Measurements from ENCODE around the gene RBBP5.

RBBP5 gene

DNA sequence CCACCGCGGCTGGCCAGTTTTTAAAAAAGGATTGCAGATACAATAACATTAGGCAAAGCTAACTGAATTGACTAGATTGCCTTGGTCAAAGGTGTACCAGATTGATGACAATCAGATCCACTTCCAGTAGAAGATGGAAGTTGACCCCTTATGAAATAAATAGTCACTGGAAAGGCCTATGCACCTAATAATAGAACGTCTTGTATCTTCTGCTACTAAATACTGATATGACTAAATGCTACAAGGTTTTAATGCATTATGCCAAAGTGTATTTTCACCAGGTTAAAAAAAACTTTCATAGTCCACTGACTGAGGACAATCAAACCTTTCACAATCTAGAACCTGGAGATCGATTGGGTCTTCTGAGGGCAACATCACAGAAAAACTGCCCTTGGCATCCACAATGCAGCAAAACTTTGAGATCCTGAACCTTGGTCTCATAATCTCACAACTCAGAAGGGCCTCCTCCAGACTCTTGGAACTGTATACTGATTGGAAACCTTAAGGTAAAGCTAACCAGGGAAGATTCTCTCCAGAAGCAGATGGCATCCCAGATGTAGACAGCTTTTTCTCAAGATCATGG lies 7.8 kb upstream of the RBBP5 start:
- DNase-seq: no peak

DNA sequence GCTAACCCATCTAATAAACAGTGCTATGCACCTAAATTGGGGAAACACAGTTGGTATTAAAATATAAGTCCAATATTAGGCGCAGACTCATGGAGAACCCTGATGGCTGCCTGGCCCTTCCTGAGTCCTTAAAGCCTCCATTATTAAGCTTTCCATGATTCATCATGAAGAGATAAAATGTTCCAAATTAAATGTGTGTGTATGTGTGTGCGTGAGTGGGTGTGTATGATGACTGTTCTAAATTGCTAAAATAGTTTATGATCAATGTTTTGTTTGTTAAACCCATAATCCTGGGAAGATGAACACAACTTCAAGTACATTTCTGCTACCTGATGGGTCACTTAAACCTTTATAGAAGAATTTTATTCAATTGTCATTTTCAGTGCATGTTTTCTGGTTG lies 6.3 kb upstream of the RBBP5 start:
- DNase-seq: no peak

DNA sequence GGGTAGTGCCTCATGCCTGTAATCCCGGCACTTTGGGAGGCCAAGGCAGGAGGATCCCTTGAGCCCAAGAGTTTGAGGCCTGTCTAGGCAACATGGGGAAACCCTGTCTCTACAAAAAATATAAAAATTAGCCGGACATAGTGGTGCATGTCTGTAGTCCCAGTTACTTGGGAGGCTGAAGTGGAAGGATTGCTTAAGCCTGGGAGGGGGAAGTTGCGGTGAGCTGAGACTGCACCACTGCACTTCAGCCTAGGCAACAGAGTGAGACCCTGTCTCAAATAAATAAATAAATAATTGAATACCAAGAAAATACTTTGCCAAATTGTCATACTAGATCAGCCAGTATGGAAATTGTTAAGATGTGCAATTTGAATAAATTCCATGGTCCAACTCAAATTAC lies 5.9 kb upstream of the RBBP5 start:
- DNase-seq: no peak

DNA sequence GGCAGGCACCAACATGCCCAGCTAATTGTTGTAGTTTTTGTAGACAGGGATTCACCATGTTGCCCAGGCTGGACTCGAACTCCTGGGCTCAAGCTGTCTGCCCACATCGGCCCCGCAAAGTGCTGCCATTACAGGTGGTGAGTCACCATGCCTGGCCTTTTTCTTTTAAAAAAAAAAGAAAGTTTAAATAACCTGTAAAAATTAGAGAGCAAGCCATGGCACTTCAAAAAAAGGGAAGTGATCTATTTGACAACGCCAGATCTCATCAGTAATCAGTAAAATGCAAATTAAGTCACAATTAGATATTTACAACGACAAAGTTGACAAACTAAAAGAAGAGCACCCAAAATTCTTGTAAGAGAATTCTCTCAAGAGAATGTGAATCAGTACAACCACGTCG lies 2.9 kb upstream of the RBBP5 start:
- DNase-seq: no peak

DNA sequence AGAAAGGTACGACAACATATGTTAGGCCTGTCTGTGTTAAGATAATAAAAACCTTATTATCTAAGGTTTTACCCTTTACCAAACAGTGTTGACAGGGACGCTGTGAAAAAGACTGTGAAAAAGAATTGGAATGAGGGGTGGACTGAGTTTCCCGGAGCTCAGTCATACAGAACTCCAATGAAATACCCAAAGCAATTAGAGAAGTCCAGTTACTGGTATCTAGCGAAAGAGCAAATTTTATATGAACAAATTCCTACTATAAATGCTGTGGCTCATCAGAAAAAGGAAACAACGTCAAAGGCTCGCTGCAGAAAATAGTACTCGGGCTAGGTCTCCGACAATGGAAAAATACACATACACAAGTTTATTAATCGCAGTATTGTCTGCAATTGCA lies 708 bp upstream of the RBBP5 start:
- peak; percentile 9 for DNase-seq

DNA sequence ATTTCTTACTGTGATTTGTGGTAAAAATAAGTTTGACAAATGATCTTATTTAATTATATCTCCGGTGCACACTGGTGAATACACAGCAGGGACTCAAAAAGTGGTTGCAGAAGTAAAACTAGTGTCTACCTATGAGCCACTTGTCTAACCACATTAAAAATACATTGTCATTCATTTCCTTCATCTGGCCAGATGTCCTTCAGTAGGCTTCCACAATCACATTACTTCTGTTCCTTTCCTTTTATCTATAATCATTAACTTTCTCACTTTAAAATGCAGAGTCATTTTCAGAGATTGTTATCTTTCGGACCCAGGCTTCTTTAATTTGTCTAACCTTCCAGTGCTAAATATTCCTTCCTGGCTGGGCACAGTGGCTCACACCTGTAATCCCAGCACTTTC lies 3.0 kb downstream of the RBBP5 start:
- no peak for DNase-seq

DNA sequence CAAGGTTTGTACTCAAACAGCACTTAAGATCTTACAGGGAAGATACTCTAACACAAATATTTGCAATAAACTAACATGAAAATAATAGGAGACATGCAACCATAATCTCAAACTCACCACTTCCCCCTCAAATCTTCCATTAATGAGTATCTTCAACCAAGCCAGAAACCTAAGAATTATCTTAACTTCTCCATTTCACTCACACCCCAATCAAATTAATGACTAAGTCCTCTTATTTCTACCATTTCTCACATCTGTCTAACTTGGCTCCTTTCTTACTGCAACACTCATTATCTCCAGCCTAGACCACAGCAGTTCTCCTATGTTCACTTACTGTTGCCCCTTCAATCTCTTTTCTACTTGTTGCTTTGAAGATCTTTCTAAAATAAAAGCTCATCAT lies 10.4 kb downstream of the RBBP5 start:
- no peak for DNase-seq

DNA sequence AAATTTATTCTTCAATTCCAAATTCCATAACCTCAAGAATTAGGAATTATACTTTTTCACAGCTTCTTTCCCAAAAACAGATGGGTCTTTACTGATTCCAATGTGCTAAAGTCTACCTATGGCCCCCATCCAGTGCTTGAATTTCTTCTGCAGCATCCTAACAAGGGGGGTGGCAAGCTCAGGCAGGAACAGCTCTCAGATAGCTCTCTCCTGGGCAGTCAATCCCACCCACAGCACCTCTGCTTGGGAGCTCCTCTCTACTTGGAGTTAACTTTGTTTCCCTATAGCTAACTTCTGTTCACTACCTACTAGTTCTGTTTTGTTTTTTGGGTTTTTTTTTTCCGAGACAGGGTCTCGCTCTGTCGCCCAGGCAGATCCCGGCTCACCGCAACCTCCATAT lies 12.1 kb downstream of the RBBP5 start:
- no peak for DNase-seq

DNA sequence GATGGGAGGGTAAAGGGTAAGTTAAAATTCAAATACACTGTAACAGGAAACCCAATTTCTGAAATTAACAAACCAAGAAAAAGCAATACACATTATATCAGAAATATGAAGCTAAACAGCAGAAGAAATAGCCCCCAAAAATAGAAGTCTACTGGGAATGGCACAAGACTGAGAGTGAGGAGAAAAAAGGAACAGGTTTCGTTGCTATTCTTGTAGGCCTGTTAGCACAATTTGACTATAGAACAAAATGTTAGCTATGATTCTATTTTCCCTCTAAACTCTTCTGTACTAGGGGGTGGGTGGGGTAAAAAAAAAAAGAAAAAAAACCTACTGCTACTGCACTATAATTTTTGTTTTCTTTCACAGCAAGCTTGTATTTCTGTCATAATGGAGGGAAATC lies 12.5 kb downstream of the RBBP5 start:
- DNase-seq: no peak

DNA sequence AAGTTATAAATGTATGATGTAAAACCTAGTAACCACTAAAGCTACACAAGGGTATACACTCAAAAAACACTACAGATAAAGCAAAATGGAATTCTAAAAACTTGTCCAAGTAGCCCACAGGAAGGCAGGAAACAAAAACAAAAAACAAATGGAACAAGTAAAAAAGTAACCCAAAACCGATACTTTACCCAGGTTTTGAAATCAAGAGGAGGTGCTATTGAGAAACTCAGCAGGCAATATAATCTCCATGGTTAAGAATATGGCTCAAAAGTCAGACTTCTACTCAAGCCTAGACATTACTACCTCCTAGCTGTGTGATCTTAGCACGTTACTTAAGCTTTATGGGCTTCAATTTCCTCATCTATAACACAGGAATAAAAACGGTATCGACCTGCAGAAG lies 13.3 kb downstream of the RBBP5 start:
- DNase-seq: no peak

DNA sequence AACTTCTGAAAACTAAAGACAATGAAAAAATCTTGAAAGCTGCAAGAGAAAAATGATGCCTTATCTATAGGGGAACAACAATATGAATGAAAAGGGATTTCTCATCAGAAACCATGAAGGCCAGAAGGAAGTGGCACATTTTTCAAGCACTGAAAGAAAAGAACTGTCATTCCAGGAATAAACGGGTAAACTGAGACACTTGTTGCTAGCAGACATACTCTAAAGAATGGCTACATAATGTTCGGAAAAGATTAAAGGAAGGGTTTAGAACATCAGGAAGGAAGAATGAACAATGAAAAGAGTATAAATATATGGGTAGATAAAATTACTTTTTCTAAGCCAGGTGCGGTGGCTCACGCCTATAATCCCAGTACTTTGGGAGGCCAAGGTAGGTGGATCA lies 14.5 kb downstream of the RBBP5 start:
- DNase-seq: no peak

DNA sequence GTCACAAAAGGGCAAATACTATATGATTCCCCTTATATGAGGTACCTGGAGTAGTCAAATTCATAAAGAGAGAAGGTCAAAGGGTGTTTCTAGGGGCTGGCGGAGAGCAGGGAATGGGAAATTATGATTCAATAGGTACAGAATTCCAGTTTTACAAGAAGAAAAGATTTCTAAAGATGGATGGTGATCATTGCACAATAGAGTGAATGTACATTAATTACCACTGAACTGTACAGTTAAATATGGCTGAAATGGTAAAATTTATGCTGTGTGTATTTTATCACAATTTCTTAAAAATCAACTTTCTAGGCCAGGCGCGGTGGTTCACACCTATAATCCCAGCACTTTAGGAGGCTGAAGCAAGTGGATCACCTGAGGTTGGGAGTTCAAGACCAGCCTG lies 19.4 kb downstream of the RBBP5 start:
- no peak for DNase-seq

DNA sequence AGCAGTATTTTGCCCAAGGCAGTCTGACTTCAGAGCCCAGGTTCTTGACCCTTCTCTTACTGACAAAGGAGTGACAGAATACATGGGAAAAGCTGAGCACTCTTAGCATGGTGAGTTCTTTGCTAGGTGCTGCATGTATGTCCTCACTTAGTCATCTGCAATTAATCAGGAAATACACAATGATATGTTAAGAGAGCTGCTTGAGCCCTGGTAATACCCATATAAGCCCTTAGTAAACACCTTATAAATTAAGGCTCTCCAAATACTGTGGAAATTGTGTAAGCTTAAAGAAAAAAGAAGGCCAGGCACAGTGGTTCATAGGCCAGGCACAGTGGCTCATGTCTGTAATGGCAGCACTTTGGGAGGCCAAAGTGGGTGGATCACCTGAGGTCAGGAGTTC lies 23.5 kb downstream of the RBBP5 start:
- no peak for DNase-seq

DNA sequence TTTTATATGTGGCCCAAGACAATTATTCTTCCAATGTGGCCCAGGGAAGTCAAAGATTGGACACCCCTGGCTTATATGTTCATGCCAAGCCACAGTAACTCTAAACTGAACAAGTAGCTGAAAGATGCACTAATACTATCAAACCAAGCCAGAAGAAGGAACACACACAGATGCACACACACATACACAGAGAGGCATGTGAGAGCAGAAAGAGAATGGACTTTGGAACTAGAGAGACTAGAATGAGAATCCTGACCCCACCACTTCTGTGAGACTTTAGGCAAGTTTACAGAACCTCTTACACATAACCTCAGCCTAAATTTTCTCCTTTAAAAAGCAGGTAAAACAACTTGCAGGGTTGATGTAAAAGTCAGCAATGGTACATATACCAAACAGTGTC lies 26.4 kb downstream of the RBBP5 start:
- no peak for DNase-seq

DNA sequence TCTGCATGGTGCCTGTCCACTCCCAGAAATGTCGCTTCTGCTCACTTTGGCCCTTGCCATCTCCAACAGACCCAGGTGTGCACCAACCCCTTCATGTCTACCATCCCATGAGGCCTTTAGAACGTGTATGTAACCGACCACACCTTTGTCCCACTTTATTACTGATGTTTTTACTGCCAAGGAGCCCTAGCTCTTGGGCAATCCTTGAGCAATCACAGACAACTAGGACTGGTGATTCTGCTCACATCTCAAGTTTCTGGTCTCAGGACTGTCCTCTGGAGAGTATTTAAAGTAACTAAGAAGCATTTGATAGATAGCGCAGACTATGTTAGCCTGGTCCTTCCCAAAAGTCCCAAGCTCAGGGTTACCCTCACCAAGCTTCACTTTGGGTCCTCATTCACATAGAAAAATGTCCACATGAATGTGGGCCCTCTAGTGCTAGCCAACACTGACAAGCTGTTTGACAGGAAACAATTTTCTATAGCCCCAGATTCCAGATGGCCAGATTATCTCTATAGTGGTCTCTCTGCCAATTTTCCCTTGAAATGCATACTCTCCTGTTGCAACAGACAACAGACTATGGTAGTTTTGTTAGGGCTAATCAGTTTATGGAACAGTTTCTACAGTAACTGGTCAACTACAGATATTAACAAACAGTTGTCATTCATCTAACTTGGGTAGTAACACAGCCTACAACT lies 30.6 kb downstream of the RBBP5 start:
- no peak for DNase-seq

DNA sequence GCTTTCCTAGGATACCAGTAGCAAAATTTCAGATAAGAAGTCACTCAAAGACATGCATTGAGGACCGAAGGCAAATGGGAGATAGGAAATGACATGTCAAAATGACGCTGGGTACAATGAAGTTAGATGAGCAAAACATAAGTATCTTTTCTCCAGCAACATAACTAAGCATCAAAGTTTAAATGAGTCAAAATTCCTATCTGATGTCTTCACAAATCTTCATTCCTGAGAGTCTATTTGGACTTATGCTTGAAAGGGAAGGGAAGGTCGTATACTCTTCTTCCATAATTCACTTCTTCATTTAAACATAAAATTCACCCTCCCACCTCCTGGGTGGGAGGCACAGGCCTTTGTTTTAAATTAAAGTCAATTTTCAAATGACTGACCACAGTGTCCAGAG lies 33.4 kb downstream of the RBBP5 start:
- DNase-seq: no peak

DNA sequence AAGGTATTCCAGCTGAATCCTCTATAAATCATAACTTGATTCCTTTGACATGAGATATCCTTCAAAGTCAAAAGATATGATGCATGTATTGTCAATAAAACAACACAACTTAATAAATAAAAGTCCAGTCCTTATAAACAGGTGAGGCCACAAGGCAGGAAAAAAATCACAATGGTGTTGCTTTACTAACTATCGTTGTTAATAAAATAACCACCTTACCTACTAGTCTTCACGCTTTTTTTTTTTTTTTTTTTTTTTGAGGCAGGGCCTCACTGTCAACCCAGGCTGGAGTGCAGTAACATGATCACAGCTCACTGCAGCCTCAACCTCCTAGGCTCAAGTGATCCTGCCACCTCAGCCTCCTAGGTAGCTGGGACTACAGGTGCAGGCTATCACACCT lies 37.4 kb downstream of the RBBP5 start, which contains the start of gene TMEM81:
Gene TMEM81 (minus strand): TSS at position 101 of the 400 bp plus-strand sequence. CDS start 140 bp downstream, outside the sequence.
- DNase-seq: no peak

DNA sequence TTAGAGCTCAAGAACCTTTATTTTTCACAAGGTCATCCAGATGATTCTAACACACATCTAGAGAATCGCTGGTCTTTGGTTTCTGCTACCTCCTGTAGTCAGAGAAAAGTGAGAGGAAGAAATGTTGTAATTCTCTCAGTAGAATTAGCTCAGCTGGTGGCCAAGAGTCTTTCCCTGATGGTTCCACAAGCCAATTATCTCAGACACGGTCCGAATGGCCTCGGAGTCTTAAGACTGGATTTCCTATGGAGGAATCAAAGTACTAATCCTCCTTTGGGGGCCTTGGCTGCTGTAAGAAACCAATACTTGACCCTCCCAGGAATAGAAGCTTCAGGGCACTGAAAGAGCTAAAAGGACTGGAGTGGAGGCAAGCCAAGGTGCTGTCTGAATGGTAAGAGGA lies 39.3 kb downstream of the RBBP5 start:
- DNase-seq: no peak

DNA sequence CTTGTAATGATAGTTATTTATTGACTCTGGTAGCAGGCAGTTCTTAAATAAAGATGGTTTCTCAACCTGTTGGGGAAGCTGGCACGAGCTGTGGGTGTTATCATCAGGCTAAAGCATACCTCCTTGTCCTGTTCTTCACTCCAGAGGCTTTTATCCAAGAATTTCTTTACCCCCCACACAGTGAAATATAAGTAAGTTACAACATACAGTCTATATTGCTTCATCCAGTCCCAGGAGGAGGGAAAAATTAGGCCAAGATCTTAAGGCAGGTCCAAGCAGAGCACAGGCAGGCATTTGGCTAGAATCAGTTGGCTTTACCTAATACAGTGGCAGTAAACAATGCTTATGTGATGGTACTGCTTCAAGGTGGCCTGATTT lies 43.9 kb downstream of the RBBP5 start:
- DNase-seq: no peak

DNA sequence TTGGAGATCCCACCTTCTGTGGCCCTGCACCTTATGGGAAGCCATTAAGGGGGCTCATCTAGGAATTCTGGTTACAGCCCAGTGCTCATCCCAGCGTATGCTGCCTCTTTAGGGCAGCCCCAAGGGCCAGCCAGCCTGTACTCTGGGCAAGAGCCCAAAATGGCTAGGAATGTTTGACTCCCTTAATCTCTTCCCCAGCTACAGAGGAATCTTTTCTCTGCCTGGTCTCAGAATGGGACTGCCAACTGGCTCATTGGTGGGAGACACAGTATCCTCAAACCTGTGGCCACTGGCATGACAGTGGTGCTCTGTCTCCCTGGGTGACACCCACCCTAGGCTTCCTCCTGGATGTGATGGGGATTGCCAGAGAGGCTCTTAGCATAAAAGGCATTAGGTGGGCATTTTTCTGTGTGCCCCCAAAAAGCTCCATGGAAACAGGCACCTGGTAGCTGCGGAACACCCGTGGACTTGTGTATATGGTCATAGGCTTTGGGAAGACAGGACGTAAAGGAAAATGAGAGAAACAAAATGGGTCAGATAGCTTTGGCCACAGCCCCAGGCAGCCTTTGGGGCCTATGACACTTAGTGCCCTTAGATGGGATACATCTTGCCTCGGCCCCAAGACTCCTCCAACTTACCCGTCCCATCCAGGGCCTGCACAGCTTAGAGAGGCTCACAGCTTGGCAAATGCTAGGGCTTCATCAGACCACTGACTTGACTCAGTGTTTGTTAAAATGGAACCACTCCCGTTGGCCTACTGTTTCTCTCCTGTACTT lies 44.4 kb downstream of the RBBP5 start:
- DNase-seq: no peak

DNA sequence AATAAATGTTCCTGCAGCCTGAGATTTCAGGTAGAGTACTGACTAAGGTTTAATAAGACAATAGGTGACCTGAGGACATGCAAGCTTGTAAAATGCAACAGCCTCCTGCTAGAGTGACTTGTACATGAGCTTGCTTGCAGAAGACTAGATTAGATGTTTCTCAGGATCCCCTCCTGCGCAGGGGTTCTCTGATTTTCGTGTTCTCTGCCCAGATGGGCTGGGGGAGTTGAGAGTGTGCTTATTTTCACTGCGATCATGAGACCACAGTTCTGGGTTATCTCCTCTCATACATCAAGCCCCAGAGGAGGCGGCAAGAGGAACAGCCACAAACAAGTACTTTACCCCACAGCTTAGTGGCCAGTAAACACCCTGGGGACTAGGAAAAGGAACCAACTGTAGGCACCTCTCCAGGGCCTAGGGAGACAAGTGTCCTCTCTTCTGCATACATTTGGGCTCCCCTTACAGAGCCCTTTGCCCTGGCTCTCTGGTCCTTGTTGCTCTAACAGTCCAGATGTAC lies 45.5 kb downstream of the RBBP5 start:
- DNase-seq: no peak

DNA sequence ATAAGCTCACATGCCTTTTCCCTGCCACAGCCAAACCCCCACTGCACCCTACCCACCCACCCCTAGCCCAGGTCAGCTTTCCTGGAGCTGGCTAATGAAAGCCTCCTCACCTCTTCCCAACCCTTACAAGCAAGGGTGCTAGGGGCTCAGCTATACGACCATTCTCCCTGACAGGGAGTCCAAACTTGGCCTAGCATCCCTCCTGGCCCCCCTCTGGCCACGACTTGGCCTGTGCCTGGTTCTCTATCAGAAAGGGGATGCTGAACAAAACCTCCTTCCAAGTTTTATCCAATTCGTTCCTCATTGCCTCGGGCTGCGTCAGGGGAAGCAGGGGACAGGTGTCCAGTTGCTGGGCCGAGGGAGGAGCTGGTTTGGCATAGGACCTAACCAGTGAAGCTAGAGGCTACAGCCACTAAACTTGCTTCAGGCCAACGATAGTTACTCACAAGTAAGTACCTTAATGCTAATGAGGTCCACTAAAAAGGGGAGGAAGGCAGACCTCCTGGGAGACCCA lies 46.1 kb downstream of the RBBP5 start:
- DNase-seq: no peak

DNA sequence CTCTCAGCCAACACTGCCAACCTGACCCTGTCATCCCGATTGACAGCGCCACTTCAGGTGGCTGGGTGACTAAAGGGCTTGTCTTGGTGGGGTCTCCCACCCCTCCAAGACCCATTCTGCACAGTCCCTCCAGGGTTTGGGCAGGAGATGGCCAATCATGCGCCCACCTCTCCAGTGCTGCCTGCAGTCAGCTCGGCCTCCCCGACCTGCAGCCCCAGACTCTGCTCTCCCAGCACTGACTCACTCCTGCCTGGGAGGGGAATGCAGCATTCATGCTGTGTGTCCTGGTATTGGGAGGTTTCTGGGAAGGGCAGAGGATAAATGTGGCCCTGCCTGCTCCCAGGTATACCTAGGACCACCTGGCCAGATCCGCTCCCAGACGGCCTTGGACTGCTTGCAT lies 47.3 kb downstream of the RBBP5 start:
- no peak for DNase-seq

DNA sequence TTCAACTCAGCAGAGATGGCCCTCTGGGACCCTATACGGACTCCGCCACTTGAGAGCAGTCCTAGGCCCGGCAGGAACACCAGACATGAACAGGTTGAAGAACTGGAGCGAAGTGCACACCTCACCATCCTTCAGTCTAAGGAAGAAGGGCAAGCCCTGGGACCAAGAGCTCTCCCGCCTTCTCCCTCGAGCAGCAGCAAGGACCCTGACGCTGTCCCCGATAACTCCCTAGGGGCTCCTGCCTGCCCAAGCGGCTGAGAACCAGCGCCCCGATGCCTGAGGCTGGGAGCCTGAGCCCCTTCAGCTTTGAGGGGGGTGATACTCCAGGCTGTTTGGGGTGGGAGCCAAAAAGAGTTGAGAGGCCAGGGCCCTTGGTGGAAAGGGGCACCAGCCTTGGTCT lies 47.7 kb downstream of the RBBP5 start:
- no peak for DNase-seq

Measured in inflammatory macrophage treated with lipopolysaccharide for 4 hours (primary cell).